Muscle of arm (tissue), 12 donors: ENCODE measurements around the gene LSAMP. TPM values are rescaled to one million over a fixed set of nuclear protein-coding genes. Genes with fewer than 3 reads are reported as not detected.
"Not testable (repeated sequence)": the region's sequence is repeated elsewhere in the genome, so short reads cannot be mapped to it uniquely, and the experiment has no call there.

Experiments
- DNase-seq: peaks from one replicate; pipeline ENCODE4 v3.0.0-alpha.2; 2013
- polyA plus RNA-seq, 12 donors: library from polyadenylated mRNA; unstranded; fragments of 120-200 nt; gene quantifications; one replicate each; pipeline ENCODE4 v1.2.1, GENCODE V29; 2013; ENCODE audit not compliant: insufficient read length in 12 of 12

LSAMP gene
- polyA plus RNA-seq, 12 donors = 4.1 to 21.6 (median 7.8) TPM; not detected in 1

GRCh38 chr3:115804713-115805119 lies 640.6 kb downstream of the LSAMP start:
- no peak for DNase-seq

- no peak for DNase-seq
Observed at GRCh38 chr3:115804200-115804599, 641.1 kb downstream of the LSAMP start.

GRCh38 chr3:115803661-115804060 lies 641.6 kb downstream of the LSAMP start:
- DNase-seq = no peak

- DNase-seq = no peak
Observed at GRCh38 chr3:115800489-115801075, 644.7 kb downstream of the LSAMP start.

GRCh38 chr3:115800065-115800464 lies 645.2 kb downstream of the LSAMP start:
- not testable (repeated sequence) for DNase-seq

GRCh38 chr3:115792206-115792955 lies 652.9 kb downstream of the LSAMP start:
- no peak for DNase-seq

GRCh38 chr3:115791271-115792153 lies 653.8 kb downstream of the LSAMP start:
- DNase-seq = not testable (repeated sequence)

- no peak for DNase-seq
Observed at GRCh38 chr3:115790759-115791158, 654.5 kb downstream of the LSAMP start.

- no peak for DNase-seq
Observed at GRCh38 chr3:115789481-115789880, 655.8 kb downstream of the LSAMP start.

- no peak for DNase-seq
Observed at GRCh38 chr3:115788921-115789470, 656.3 kb downstream of the LSAMP start.

- no peak for DNase-seq
Observed at GRCh38 chr3:115787818-115788217, 657.5 kb downstream of the LSAMP start.

GRCh38 chr3:115785782-115786181 lies 659.5 kb downstream of the LSAMP start:
- no peak for DNase-seq

- DNase-seq = peak; percentile 36
Observed at GRCh38 chr3:115784739-115785536, 660.3 kb downstream of the LSAMP start.

GRCh38 chr3:115783938-115784738 lies 661.1 kb downstream of the LSAMP start:
- peak; percentile 92 for DNase-seq

GRCh38 chr3:115783426-115783825 lies 661.9 kb downstream of the LSAMP start:
- not testable (repeated sequence) for DNase-seq

- no peak for DNase-seq
Observed at GRCh38 chr3:115779011-115779410, 666.3 kb downstream of the LSAMP start.

- no peak for DNase-seq
Observed at GRCh38 chr3:115772951-115773350, 672.3 kb downstream of the LSAMP start.

GRCh38 chr3:115768661-115769060 lies 676.6 kb downstream of the LSAMP start:
- DNase-seq = no peak

- no peak for DNase-seq
Observed at GRCh38 chr3:115766587-115767482, 678.5 kb downstream of the LSAMP start.
